ENCODE results near the gene ETNPPL. TPM values are rescaled to one million over a fixed set of nuclear protein-coding genes. Genes with fewer than 3 reads are reported as not detected.

ETNPPL gene
- polyA plus RNA-seq, 1 of the 3 experiments (the other 2 are of a cell fraction), result not detected

GRCh38 chr4:108775921-108776320, 13.1 kb upstream of the ETNPPL start:
- no peak for TF ChIP-seq MEF2A (IDR thresholded peaks at IDR 0.05; ENCODE audit: borderline replicate concordance, low read depth)
- TF ChIP-seq MAX (IDR thresholded peaks at IDR 0.05; ENCODE audit: low read depth), result no peak
- no peak for TF ChIP-seq JUND (IDR thresholded peaks at IDR 0.05)
- TF ChIP-seq POLR2AphosphoS5 (IDR thresholded peaks at IDR 0.05; ENCODE audit: low read depth, low read length), result no peak
- TF ChIP-seq TEAD4 (IDR thresholded peaks at IDR 0.05; ENCODE audit: borderline replicate concordance, insufficient read depth), result no peak
- TF ChIP-seq ZBTB33 (IDR thresholded peaks at IDR 0.05; ENCODE audit: borderline replicate concordance, low read depth), result no peak
- no peak for TF ChIP-seq EP300 (IDR thresholded peaks at IDR 0.05; ENCODE audit: borderline replicate concordance in 1 of 2, low read depth in 1 of 2, low read length in 1 of 2)
- TF ChIP-seq RXRA (IDR thresholded peaks at IDR 0.05; ENCODE audit: borderline replicate concordance, low read depth), result no peak
- TF ChIP-seq TAF1 (IDR thresholded peaks at IDR 0.05; ENCODE audit: borderline replicate concordance, low read depth, low read length), result no peak
- H3K4me3 ChIP-seq (ENCODE audit: low read depth in 2 of 2, low read length in 1 of 2), result no peak overlapping the region
- DNase-seq, result no peak
- no peak overlapping the region for H3K27ac ChIP-seq (ENCODE audit: low read depth in 2 of 2, low read length in 1 of 2)
- no peaks in the 10 kb centered on the region for H3K9me3 ChIP-seq
- H3K79me2 ChIP-seq (ENCODE audit: insufficient read depth), result no peaks in the 10 kb centered on the region
- H4K20me1 ChIP-seq (ENCODE audit: insufficient read depth), result no peaks in the 10 kb centered on the region
- H3K9me2 ChIP-seq, result no peaks in the 10 kb centered on the region
- H3F3A ChIP-seq (replicated peaks; ENCODE audit: insufficient read depth), result no peaks in the 10 kb centered on the region
- H3K36me3 ChIP-seq (replicated peaks in 1 of 2; ENCODE audit: control insufficient read depth in 1 of 2, insufficient read depth in 2 of 2, low read length in 1 of 2), result no peaks in the 10 kb centered on the region
- ChIA-PET POLR2A (no interaction called here), CTCF (interaction anchor here (0.9 kb wide), 1 partner anchor 16 kb away, joined by 3 read pairs; no protein-coding TSS in a partner anchor)
- 8% methylated on average over 5 of the region's 5 CpGs for WGBS (ENCODE audit: low lambda C conversion rate)
- no peak overlapping the region for H3K4me2 ChIP-seq
- peaks cover 11% of the 10 kb centered on the region; the same call in 1 of the 2 replicates for H3K27me3 ChIP-seq (ENCODE audit: insufficient read depth)
- no peak overlapping the region for H3K9ac ChIP-seq
- H2AFZ ChIP-seq (ENCODE audit: low read depth), result no peak overlapping the region
- H3K4me1 ChIP-seq (ENCODE audit: control insufficient read depth in 1 of 2, insufficient read depth in 2 of 2, low read depth in 1 of 2, low read length in 1 of 2), result no peaks in the 10 kb centered on the region

- Histone ChIP-seq H3K27ac (ENCODE audit: low read depth in 2 of 2, low read length in 1 of 2) (no peak overlapping the region), H3K4me2 (no peak overlapping the region), H3K9ac (no peak overlapping the region), H3K27me3 (ENCODE audit: insufficient read depth) (peaks cover 11% of the 10 kb centered on the region; the same call in 1 of the 2 replicates), H2AFZ (ENCODE audit: low read depth) (no peak overlapping the region), H4K20me1 (ENCODE audit: insufficient read depth) (no peaks in the 10 kb centered on the region), H3K79me2 (ENCODE audit: insufficient read depth) (no peaks in the 10 kb centered on the region), H3K4me3 (ENCODE audit: low read depth in 2 of 2, low read length in 1 of 2) (no peak overlapping the region), H3K4me1 (ENCODE audit: control insufficient read depth in 1 of 2, insufficient read depth in 2 of 2, low read depth in 1 of 2, low read length in 1 of 2) (no peaks in the 10 kb centered on the region), H3K9me2 (no peaks in the 10 kb centered on the region), H3K36me3 (replicated peaks in 1 of 2; ENCODE audit: control insufficient read depth in 1 of 2, insufficient read depth in 2 of 2, low read length in 1 of 2) (no peaks in the 10 kb centered on the region), H3K9me3 (no peaks in the 10 kb centered on the region), H3F3A (replicated peaks; ENCODE audit: insufficient read depth) (no peaks in the 10 kb centered on the region)
- WGBS (ENCODE audit: low lambda C conversion rate), result 10% methylated on average over 5 of the region's 5 CpGs
- DNase-seq, result no peak
- POLR2A ChIA-PET, result no interaction called here
- TF ChIP-seq TEAD4 (IDR thresholded peaks at IDR 0.05; ENCODE audit: borderline replicate concordance, insufficient read depth), result no peak
- no peak for TF ChIP-seq IRF3 (IDR thresholded peaks at IDR 0.05; ENCODE audit: low read depth, low read length)
- no peak for TF ChIP-seq EP300 (IDR thresholded peaks at IDR 0.05; ENCODE audit: borderline replicate concordance in 1 of 2, low read depth in 1 of 2, low read length in 1 of 2)
- no peak for TF ChIP-seq GABPA (IDR thresholded peaks at IDR 0.05; ENCODE audit: low read depth)
- no peak for TF ChIP-seq FOXJ3 (CRISPR knock-in tag; IDR thresholded peaks at IDR 0.05)
- no peak for TF ChIP-seq REST (IDR thresholded peaks at IDR 0.05; ENCODE audit: low read depth, low read length)
- no peak for TF ChIP-seq FOSL2 (IDR thresholded peaks at IDR 0.05; ENCODE audit: borderline replicate concordance, low read depth)
- no peak for TF ChIP-seq RFX5 (IDR thresholded peaks at IDR 0.05; ENCODE audit: low read length)
- no peak for TF ChIP-seq JUND (IDR thresholded peaks at IDR 0.05)
- no peak for TF ChIP-seq NFIC (IDR thresholded peaks at IDR 0.05; ENCODE audit: borderline replicate concordance)
- TF ChIP-seq CHD2 (IDR thresholded peaks at IDR 0.05; ENCODE audit: low read length, partially characterized antibody), result no peak
- no peak for TF ChIP-seq TCF12 (IDR thresholded peaks at IDR 0.05)
- TF ChIP-seq SIN3A (IDR thresholded peaks at IDR 0.05; ENCODE audit: borderline replicate concordance, low read depth, low read length), result no peak
- no peak for TF ChIP-seq MXI1 (IDR thresholded peaks at IDR 0.05; ENCODE audit: low read depth, low read length)
- no peak for TF ChIP-seq YY1 (IDR thresholded peaks at IDR 0.05; ENCODE audit: low read depth)
- TF ChIP-seq MEF2A (IDR thresholded peaks at IDR 0.05; ENCODE audit: borderline replicate concordance, low read depth), result no peak
- CTCF ChIA-PET, result no interaction called here
Observed at GRCh38 chr4:108774809-108775530, 12.1 kb upstream of the ETNPPL start.
